GM19043 (cell line): ENCODE results near the gene PLEKHG1.
A peak's percentile ranks its signal among the peaks of the same experiment; 100 is the strongest.

ENCODE experiments used
- ATAC-seq: cut with Tn5 transposase; IDR thresholded peaks from one replicate; pipeline ENCODE4 v1.9.1; 2021; ENCODE audit warnings: low read depth; ENCODE audit not compliant: unreplicated experiment

The PLEKHG1 gene

GRCh38 chr6:150588888-150589499 is 10.7 kb upstream of the PLEKHG1 start:
- ATAC-seq: no peak

- no peak for ATAC-seq
These were observed 9.8 kb upstream of the PLEKHG1 start for GRCh38 chr6:150589852-150590251.

- ATAC-seq: no peak
These were observed 9.2 kb upstream of the PLEKHG1 start for GRCh38 chr6:150590446-150590845.

GRCh38 chr6:150592377-150592995 is 7.2 kb upstream of the PLEKHG1 start:
- ATAC-seq: no peak

- ATAC-seq: no peak
These were observed 6.6 kb upstream of the PLEKHG1 start for GRCh38 chr6:150593119-150593518.

- no peak for ATAC-seq
These were observed 3.2 kb upstream of the PLEKHG1 start for GRCh38 chr6:150596439-150596838.

GRCh38 chr6:150598401-150598800 is 1.3 kb upstream of the PLEKHG1 start:
- no peak for ATAC-seq

GRCh38 chr6:150598858-150599198 is 857 bp upstream of the PLEKHG1 start:
- no peak for ATAC-seq

GRCh38 chr6:150600010-150600300 is 270 bp downstream of the PLEKHG1 start:
- peak; percentile 10 for ATAC-seq

- peak; percentile 65 for ATAC-seq
These were observed 774 bp downstream of the PLEKHG1 start for GRCh38 chr6:150600301-150601017.

- no peak for ATAC-seq
These were observed 1.8 kb downstream of the PLEKHG1 start for GRCh38 chr6:150601439-150601838.

GRCh38 chr6:150603176-150603575 is 3.5 kb downstream of the PLEKHG1 start:
- no peak for ATAC-seq

- ATAC-seq: no peak
These were observed 4.8 kb downstream of the PLEKHG1 start for GRCh38 chr6:150604467-150604866.

- ATAC-seq: no peak
These were observed 5.6 kb downstream of the PLEKHG1 start for GRCh38 chr6:150605333-150605732.

GRCh38 chr6:150606168-150606591 is 6.5 kb downstream of the PLEKHG1 start:
- no peak for ATAC-seq

- no peak for ATAC-seq
These were observed 7.1 kb downstream of the PLEKHG1 start for GRCh38 chr6:150606647-150607328.

GRCh38 chr6:150607329-150607650 is 7.6 kb downstream of the PLEKHG1 start:
- no peak for ATAC-seq

GRCh38 chr6:150610584-150610983 is 10.9 kb downstream of the PLEKHG1 start:
- ATAC-seq: no peak

- no peak for ATAC-seq
These were observed 13.6 kb downstream of the PLEKHG1 start for GRCh38 chr6:150613269-150613668.

- no peak for ATAC-seq
These were observed 16.3 kb downstream of the PLEKHG1 start for GRCh38 chr6:150615967-150616366.

GRCh38 chr6:150616586-150616985 is 16.9 kb downstream of the PLEKHG1 start:
- no peak for ATAC-seq

- no peak for ATAC-seq
These were observed 17.4 kb downstream of the PLEKHG1 start for GRCh38 chr6:150617062-150617461.
